ENCODE data around the gene SMCO4. TPM values are rescaled to one million over a fixed set of nuclear protein-coding genes. Genes with fewer than 3 reads are reported as not detected.

The SMCO4 gene
- total RNA-seq, 1 experiment from 2014 or later = 50.1 TPM

- no peak for TF ChIP-seq NFYB (CRISPR knock-in tag; conservative IDR thresholded peaks at IDR 0.05; ENCODE audit: low read depth)
- TF ChIP-seq ERG (CRISPR knock-in tag; IDR thresholded peaks at IDR 0.05) = no peak
- no peak for TF ChIP-seq TEAD4 (CRISPR knock-in tag; IDR thresholded peaks at IDR 0.05)
- no peak for TF ChIP-seq MXD4 (CRISPR knock-in tag; IDR thresholded peaks at IDR 0.05; ENCODE audit: borderline replicate concordance)
- TF ChIP-seq JAZF1 (CRISPR knock-in tag; IDR thresholded peaks at IDR 0.05) = no peak
- no peak for TF ChIP-seq FOXK1 (CRISPR knock-in tag; IDR thresholded peaks at IDR 0.05)
- TF ChIP-seq ZNF512 (CRISPR knock-in tag; IDR thresholded peaks at IDR 0.05; ENCODE audit: borderline replicate concordance) = no peak
- TF ChIP-seq STAT6 (CRISPR knock-in tag; conservative IDR thresholded peaks at IDR 0.05; ENCODE audit: low read depth) = no peak
- no peak for TF ChIP-seq ZNF671 (CRISPR knock-in tag; IDR thresholded peaks at IDR 0.05)
- no peak for TF ChIP-seq ZNF532 (CRISPR knock-in tag; IDR thresholded peaks at IDR 0.05; ENCODE audit: borderline replicate concordance)
- TF ChIP-seq NR1H2 (CRISPR knock-in tag; IDR thresholded peaks at IDR 0.05) = no peak
- H3K9me3 Mint-ChIP-seq = peaks cover 17% of the 10 kb centered on the region
- DNase-seq (ENCODE audit: low spot score) (no peak), ATAC-seq (no peak)
- H3K4me3 Mint-ChIP-seq = no peak overlapping the region
- ChIA-PET CTCF (no interaction called here), POLR2A (no interaction called here)
- H3K4me1 Mint-ChIP-seq = peaks cover 12% of the 10 kb centered on the region
- H3K27me3 Mint-ChIP-seq (ENCODE audit: low read depth) = no peaks in the 10 kb centered on the region
- no peak overlapping the region for H3K27ac Mint-ChIP-seq
- peaks cover 18% of the 10 kb centered on the region for H3K36me3 Mint-ChIP-seq
Measured at GRCh38 chr11:93510196-93510873, 32.9 kb downstream of the SMCO4 start.

GRCh38 chr11:93507517-93507916 lies 35.7 kb downstream of the SMCO4 start:
- CTCF ChIA-PET = no interaction called here
- TF ChIP-seq ZNF281 (CRISPR knock-in tag; IDR thresholded peaks at IDR 0.05) (no peak), ZNF423 (CRISPR knock-in tag; IDR thresholded peaks at IDR 0.05) (no peak), CBFB (CRISPR knock-in tag; IDR thresholded peaks at IDR 0.05; ENCODE audit: low read depth) (no peak), ESRRA (CRISPR knock-in tag; IDR thresholded peaks at IDR 0.05; ENCODE audit: borderline replicate concordance) (no peak), RORB (CRISPR knock-in tag; IDR thresholded peaks at IDR 0.05) (no peak), USF2 (CRISPR knock-in tag; IDR thresholded peaks at IDR 0.05) (no peak), MLX (CRISPR knock-in tag; IDR thresholded peaks at IDR 0.05) (no peak), ZMAT4 (CRISPR knock-in tag; IDR thresholded peaks at IDR 0.05) (no peak), RELA (CRISPR knock-in tag; IDR thresholded peaks at IDR 0.05; ENCODE audit: borderline replicate concordance) (no peak)
- peaks cover 41% of the 10 kb centered on the region for H3K36me3 Mint-ChIP-seq
- no peaks in the 10 kb centered on the region for H3K4me1 Mint-ChIP-seq
- DNase-seq (ENCODE audit: low spot score) (no peak), ATAC-seq (no peak)
- no peak overlapping the region for H3K27ac Mint-ChIP-seq
- H3K27me3 Mint-ChIP-seq (ENCODE audit: low read depth) = no peaks in the 10 kb centered on the region
- POLR2A ChIA-PET = no interaction called here
- no peak overlapping the region for H3K4me3 Mint-ChIP-seq
- peaks cover 22% of the 10 kb centered on the region for H3K9me3 Mint-ChIP-seq

Data from WTC11 (cell line).